ENCODE measurements around the gene OLFM3. TPM values are rescaled to one million over a fixed set of nuclear protein-coding genes. Genes with fewer than 3 reads are reported as not detected.

The OLFM3 gene
- polyA plus RNA-seq, 1 of the 3 experiments (the other 2 are of a cell fraction) = not detected

GRCh38 chr1:101964708-101965107 is 32.0 kb downstream of the OLFM3 start:
- H3K4me3 ChIP-seq (ENCODE audit: low read depth in 2 of 2, low read length in 1 of 2) = no peak overlapping the region
- no peak overlapping the region for H3K27ac ChIP-seq (ENCODE audit: low read depth in 2 of 2, low read length in 1 of 2)
- no peaks in the 10 kb centered on the region for H3K79me2 ChIP-seq (ENCODE audit: insufficient read depth)
- H3K9ac ChIP-seq = no peak overlapping the region
- no peaks in the 10 kb centered on the region for H3F3A ChIP-seq (replicated peaks; ENCODE audit: insufficient read depth)
- DNase-seq = no peak
- no peaks in the 10 kb centered on the region for H3K9me3 ChIP-seq
- TF ChIP-seq, protein P1, sequence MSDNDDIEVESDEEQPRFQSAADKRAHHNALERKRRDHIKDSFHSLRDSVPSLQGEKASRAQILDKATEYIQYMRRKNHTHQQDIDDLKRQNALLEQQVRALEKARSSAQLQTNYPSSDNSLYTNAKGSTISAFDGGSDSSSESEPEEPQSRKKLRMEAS (IDR thresholded peaks at IDR 0.05; ENCODE audit: low read depth) = no peak
- TF ChIP-seq NFIC (IDR thresholded peaks at IDR 0.05; ENCODE audit: borderline replicate concordance) (no peak), FOSL2 (IDR thresholded peaks at IDR 0.05; ENCODE audit: borderline replicate concordance, low read depth) (no peak), MXI1 (IDR thresholded peaks at IDR 0.05; ENCODE audit: low read depth, low read length) (no peak), JUND (IDR thresholded peaks at IDR 0.05) (no peak)
- WGBS (ENCODE audit: low lambda C conversion rate) = 0% methylated on average over 1 of the region's 1 CpG
- no peaks in the 10 kb centered on the region for H3K9me2 ChIP-seq
- H4K20me1 ChIP-seq (ENCODE audit: insufficient read depth) = no peaks in the 10 kb centered on the region
- H2AFZ ChIP-seq (ENCODE audit: low read depth) = no peak overlapping the region
- ChIA-PET CTCF (interaction anchor here (0.7 kb wide), 1 partner anchor 8 kb away, joined by 4 read pairs; no protein-coding TSS in a partner anchor), POLR2A (no interaction called here)
- H3K36me3 ChIP-seq (replicated peaks in 1 of 2; ENCODE audit: control insufficient read depth in 1 of 2, insufficient read depth in 2 of 2, low read length in 1 of 2) = no peaks in the 10 kb centered on the region
- H3K4me1 ChIP-seq (ENCODE audit: control insufficient read depth in 1 of 2, insufficient read depth in 2 of 2, low read depth in 1 of 2, low read length in 1 of 2) = no peaks in the 10 kb centered on the region; a peak in 2 of 4 replicates
- H3K4me2 ChIP-seq = no peak overlapping the region
- H3K27me3 ChIP-seq (ENCODE audit: insufficient read depth) = no peaks in the 10 kb centered on the region

GRCh38 chr1:101960142-101960541 is 36.6 kb downstream of the OLFM3 start:
- Histone ChIP-seq H4K20me1 (ENCODE audit: insufficient read depth) (no peaks in the 10 kb centered on the region), H3F3A (replicated peaks; ENCODE audit: insufficient read depth) (no peaks in the 10 kb centered on the region), H3K9me3 (no peaks in the 10 kb centered on the region), H3K27ac (ENCODE audit: low read depth in 2 of 2, low read length in 1 of 2) (no peak overlapping the region), H2AFZ (ENCODE audit: low read depth) (no peak overlapping the region), H3K4me1 (ENCODE audit: control insufficient read depth in 1 of 2, insufficient read depth in 2 of 2, low read depth in 1 of 2, low read length in 1 of 2) (no peaks in the 10 kb centered on the region; a peak in 2 of 4 replicates), H3K4me3 (ENCODE audit: low read depth in 2 of 2, low read length in 1 of 2) (no peak overlapping the region), H3K27me3 (ENCODE audit: insufficient read depth) (no peaks in the 10 kb centered on the region), H3K9me2 (no peaks in the 10 kb centered on the region), H3K4me2 (no peak overlapping the region), H3K36me3 (replicated peaks in 1 of 2; ENCODE audit: control insufficient read depth in 1 of 2, insufficient read depth in 2 of 2, low read length in 1 of 2) (no peaks in the 10 kb centered on the region), H3K79me2 (ENCODE audit: insufficient read depth) (no peaks in the 10 kb centered on the region), H3K9ac (no peak overlapping the region)
- TF ChIP-seq RAD21 (IDR thresholded peaks at IDR 0.05; ENCODE audit: low read length) (no peak), TCF12 (IDR thresholded peaks at IDR 0.05) (no peak), GATA2 (CRISPR knock-in tag; IDR thresholded peaks at IDR 0.05) (no peak), JUND (IDR thresholded peaks at IDR 0.05) (no peak), CTCF (IDR thresholded peaks at IDR 0.05) (no peak), MXI1 (IDR thresholded peaks at IDR 0.05; ENCODE audit: low read depth, low read length) (no peak)
- TF ChIP-seq, protein P2, sequence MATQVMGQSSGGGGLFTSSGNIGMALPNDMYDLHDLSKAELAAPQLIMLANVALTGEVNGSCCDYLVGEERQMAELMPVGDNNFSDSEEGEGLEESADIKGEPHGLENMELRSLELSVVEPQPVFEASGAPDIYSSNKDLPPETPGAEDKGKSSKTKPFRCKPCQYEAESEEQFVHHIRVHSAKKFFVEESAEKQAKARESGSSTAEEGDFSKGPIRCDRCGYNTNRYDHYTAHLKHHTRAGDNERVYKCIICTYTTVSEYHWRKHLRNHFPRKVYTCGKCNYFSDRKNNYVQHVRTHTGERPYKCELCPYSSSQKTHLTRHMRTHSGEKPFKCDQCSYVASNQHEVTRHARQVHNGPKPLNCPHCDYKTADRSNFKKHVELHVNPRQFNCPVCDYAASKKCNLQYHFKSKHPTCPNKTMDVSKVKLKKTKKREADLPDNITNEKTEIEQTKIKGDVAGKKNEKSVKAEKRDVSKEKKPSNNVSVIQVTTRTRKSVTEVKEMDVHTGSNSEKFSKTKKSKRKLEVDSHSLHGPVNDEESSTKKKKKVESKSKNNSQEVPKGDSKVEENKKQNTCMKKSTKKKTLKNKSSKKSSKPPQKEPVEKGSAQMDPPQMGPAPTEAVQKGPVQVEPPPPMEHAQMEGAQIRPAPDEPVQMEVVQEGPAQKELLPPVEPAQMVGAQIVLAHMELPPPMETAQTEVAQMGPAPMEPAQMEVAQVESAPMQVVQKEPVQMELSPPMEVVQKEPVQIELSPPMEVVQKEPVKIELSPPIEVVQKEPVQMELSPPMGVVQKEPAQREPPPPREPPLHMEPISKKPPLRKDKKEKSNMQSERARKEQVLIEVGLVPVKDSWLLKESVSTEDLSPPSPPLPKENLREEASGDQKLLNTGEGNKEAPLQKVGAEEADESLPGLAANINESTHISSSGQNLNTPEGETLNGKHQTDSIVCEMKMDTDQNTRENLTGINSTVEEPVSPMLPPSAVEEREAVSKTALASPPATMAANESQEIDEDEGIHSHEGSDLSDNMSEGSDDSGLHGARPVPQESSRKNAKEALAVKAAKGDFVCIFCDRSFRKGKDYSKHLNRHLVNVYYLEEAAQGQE (IDR thresholded peaks at IDR 0.05; ENCODE audit: low read depth, low read length) = no peak
- TF ChIP-seq, protein P1 (IDR thresholded peaks at IDR 0.05; ENCODE audit: low read depth) = no peak
- WGBS (ENCODE audit: low lambda C conversion rate) = 92% methylated on average over 2 of the region's 2 CpGs
- CTCF ChIA-PET = no interaction called here
- POLR2A ChIA-PET = no interaction called here
- no peak for DNase-seq
